SK-N-SH (cell line): Measurements from ENCODE around the gene CETP. TPM values are rescaled to one million over a fixed set of nuclear protein-coding genes. Genes with fewer than 3 reads are reported as not detected.

Source experiments
- CTCF ChIA-PET: fragments of 300-600, 350-600 bp; formaldehyde crosslinking; extraction: SDS; loops from one replicate; lab custom pipeline; 2021; lab: Yijun Ruan, JAX
- POLR2A ChIA-PET: fragments of 350-600 bp; sonication (Branson Sonifier 250); formaldehyde crosslinking; extraction: SDS; loops from one replicate; lab custom pipeline; 2020; ENCODE audit warnings: antibody characterized with exemption, inconsistent platforms; lab: Yijun Ruan, JAX
- DNase-seq: peaks from one replicate; pipeline ENCODE4 v3.0.0; 2012
- H2AFZ ChIP-seq: fragments of 200-600 bp; sonication (generic); 2 replicates; pipeline ENCODE4 v1.8.1; 2016; ENCODE audit warnings: antibody characterized with exemption, mild to moderate bottlenecking, low read depth
- H3F3A ChIP-seq: fragments of 200-600 bp; sonication (generic); replicated peaks from 2 replicates; pipeline ENCODE3; 2016; ENCODE audit warnings: antibody characterized with exemption, mild to moderate bottlenecking; ENCODE audit not compliant: insufficient read depth
- H3K27ac ChIP-seq, 2 experiments: fragments of 200-500 bp in 1 of 2; fragments of 200-600 bp in 1 of 2; sonication (Bioruptor generic) in 1 of 2; sonication (generic), shearing (Covaris generic) in 1 of 2; 2 replicates each; pipeline versions ENCODE4 v1.5.1 to v1.6.1; 2014 to 2016; ENCODE audit warnings: low read depth in 2 of 2, inconsistent platforms in 1 of 2, low read length in 1 of 2, mild to moderate bottlenecking in 1 of 2, mixed read lengths in 1 of 2
- H3K27me3 ChIP-seq: fragments of 200-600 bp; sonication (generic), shearing (Covaris generic); 2 replicates; pipeline ENCODE4 v1.6.1; 2016; ENCODE audit warnings: mixed run types; ENCODE audit not compliant: insufficient read depth
- H3K36me3 ChIP-seq, 2 experiments: fragments of 200-500 bp in 1 of 2; fragments of 200-600 bp in 1 of 2; sonication (Bioruptor generic) in 1 of 2; sonication (generic) in 1 of 2; replicated peaks in 1 of 2; 2 replicates each; pipeline versions ENCODE3 to v1.5.1; 2014 to 2016; ENCODE audit warnings: low read length in 1 of 2, mild to moderate bottlenecking in 1 of 2; ENCODE audit not compliant: insufficient read depth in 2 of 2, control insufficient read depth in 1 of 2
- H3K4me1 ChIP-seq, 2 experiments: fragments of 200-500 bp in 1 of 2; fragments of 200-600 bp in 1 of 2; sonication (Bioruptor generic) in 1 of 2; sonication (generic), shearing (Covaris generic) in 1 of 2; 2 replicates each; pipeline versions ENCODE4 v1.5.1 to v1.6.1; 2014 to 2016; ENCODE audit warnings: low read depth in 1 of 2, low read length in 1 of 2, mixed run types in 1 of 2; ENCODE audit not compliant: insufficient read depth in 2 of 2, control insufficient read depth in 1 of 2
- H3K4me2 ChIP-seq: fragments of 200-600 bp; sonication (generic), shearing (Covaris generic); 2 replicates; pipeline ENCODE4 v1.6.1; 2017; ENCODE audit warnings: mixed run types
- H3K4me3 ChIP-seq, 2 experiments: fragments of 200-500 bp in 1 of 2; fragments of 200-600 bp in 1 of 2; sonication (Bioruptor generic) in 1 of 2; sonication (generic), shearing (Covaris generic) in 1 of 2; 2 replicates each; pipeline versions ENCODE4 v1.5.1 to v1.8.1; 2014 to 2016; ENCODE audit warnings: low read depth in 2 of 2, inconsistent platforms in 1 of 2, low read length in 1 of 2, mild to moderate bottlenecking in 1 of 2, mixed read lengths in 1 of 2, moderate library complexity in 1 of 2
- H3K79me2 ChIP-seq: fragments of 200-600 bp; sonication (generic); 2 replicates; pipeline ENCODE4 v1.8.1; 2017; ENCODE audit warnings: mild to moderate bottlenecking; ENCODE audit not compliant: insufficient read depth
- H3K9ac ChIP-seq: fragments of 200-600 bp; sonication (generic); 2 replicates; pipeline ENCODE4 v1.6.1; 2017; ENCODE audit warnings: mixed run types
- H3K9me2 ChIP-seq: fragments of 200-600 bp; sonication (generic); 2 replicates; pipeline ENCODE4 v1.6.1; 2017; ENCODE audit warnings: mixed run types
- H3K9me3 ChIP-seq: fragments of 200-600 bp; sonication (generic); 2 replicates; pipeline ENCODE4 v1.6.1; 2017; ENCODE audit warnings: mixed run types, mild to moderate bottlenecking, moderate library complexity
- H4K20me1 ChIP-seq: fragments of 200-600 bp; sonication (generic); 2 replicates; pipeline ENCODE4 v1.6.1; 2017; ENCODE audit warnings: mild to moderate bottlenecking, mixed run types; ENCODE audit not compliant: insufficient read depth
- CHD2 ChIP-seq: fragments of 150-350 bp; IDR thresholded peaks from 2 replicates; pipeline ENCODE4 v1.6.1; 2018; ENCODE audit warnings: low read length; ENCODE audit not compliant: partially characterized antibody
- EZH2phosphoT487 ChIP-seq: fragments of 200-600 bp; sonication (generic); IDR thresholded peaks from 2 replicates; pipeline ENCODE4 v1.6.1; 2017; ENCODE audit warnings: low read depth, mixed run types, mild to moderate bottlenecking, antibody characterized with exemption, moderate library complexity, borderline replicate concordance
- FOXJ3 ChIP-seq: sonication (generic); formaldehyde crosslinking; IDR thresholded peaks from 2 replicates; pipeline ENCODE4 v1.5.1; 2020; ENCODE audit warnings: mild to moderate bottlenecking, missing genetic modification reagents
- FOXM1 ChIP-seq: IDR thresholded peaks from 2 replicates; pipeline ENCODE4 v1.4.0; 2012; ENCODE audit warnings: low read depth, mild to moderate bottlenecking
- GABPA ChIP-seq: IDR thresholded peaks from 2 replicates; pipeline ENCODE4 v1.4.0; 2012; ENCODE audit warnings: low read depth, mild to moderate bottlenecking
- GATA2 ChIP-seq: sonication (generic); formaldehyde crosslinking; IDR thresholded peaks from 2 replicates; pipeline ENCODE4 v1.5.0; 2020; ENCODE audit warnings: mild to moderate bottlenecking, missing genetic modification reagents
- IRF3 ChIP-seq: fragments of 150-350 bp; IDR thresholded peaks from 2 replicates; pipeline ENCODE4 v1.6.1; 2016; ENCODE audit warnings: mild to moderate bottlenecking, low read depth, low read length
- JUND ChIP-seq: IDR thresholded peaks from 2 replicates; pipeline ENCODE4 v1.4.0; 2012
- MAX ChIP-seq: IDR thresholded peaks from 2 replicates; pipeline ENCODE4 v1.4.0; 2012; ENCODE audit warnings: low read depth
- MXI1 ChIP-seq: IDR thresholded peaks from 2 replicates; pipeline ENCODE4 v1.6.1; 2012; ENCODE audit warnings: mild to moderate bottlenecking, low read depth, low read length, improper control_type of control experiment
- NFIC ChIP-seq: IDR thresholded peaks from 2 replicates; pipeline ENCODE4 v1.4.0; 2012; ENCODE audit warnings: borderline replicate concordance
- POLR2AphosphoS5 ChIP-seq: IDR thresholded peaks from 2 replicates; pipeline ENCODE4 v1.6.1; 2012; ENCODE audit warnings: low read depth, low read length
- RAD21 ChIP-seq: IDR thresholded peaks from 2 replicates; pipeline ENCODE4 v1.6.1; 2012; ENCODE audit warnings: mild to moderate bottlenecking, low read length
- REST ChIP-seq: IDR thresholded peaks from 2 replicates; pipeline ENCODE4 v1.6.1; 2012; ENCODE audit warnings: mild to moderate bottlenecking, low read depth, low read length, moderate library complexity
- SMC3 ChIP-seq: IDR thresholded peaks from 2 replicates; pipeline ENCODE4 v1.6.1; 2012; ENCODE audit warnings: low read depth, low read length, improper control_type of control experiment
- TCF12 ChIP-seq: IDR thresholded peaks from 2 replicates; pipeline ENCODE4 v1.4.0; 2012
- WGBS: methylation state at CpG from one replicate; pipeline ENCODE4 v1.1.6; 2017; ENCODE audit warnings: low lambda C conversion rate; 5-methylcytosine and 5-hydroxymethylcytosine counted together
- polyA plus RNA-seq, 3 experiments: library from polyadenylated mRNA; depleted of rRNA; stranded (reverse); fragments of >200 nt; gene quantifications; 2 replicates each; pipeline ENCODE4 v1.2.3, GENCODE V29; 2012
- TF ChIP-seq, protein P1 (sequence below): IDR thresholded peaks from 2 replicates; pipeline ENCODE4; 2012
- TF ChIP-seq, protein P2 (sequence below): fragments of 200-600 bp; sonication (generic); IDR thresholded peaks from 2 replicates; pipeline ENCODE4 v1.6.1; 2017; ENCODE audit warnings: antibody characterized with exemption, mild to moderate bottlenecking, moderate library complexity

The CETP gene
- polyA plus RNA-seq, 1 of the 3 experiments (the other 2 are of a cell fraction), result not detected

- WGBS, result 83% methylated on average over 7 of the region's 8 CpGs
- H3K9ac ChIP-seq, result no peak overlapping the region
- no peak overlapping the region for H3K4me3 ChIP-seq
- no peaks in the 10 kb centered on the region for H3F3A ChIP-seq
- no peaks in the 10 kb centered on the region for H3K9me3 ChIP-seq
- no peaks in the 10 kb centered on the region for H3K36me3 ChIP-seq
- H3K9me2 ChIP-seq, result no peaks in the 10 kb centered on the region
- H4K20me1 ChIP-seq, result no peaks in the 10 kb centered on the region
- CTCF ChIA-PET, result interaction anchor here (1.9 kb wide), 1 partner anchor 9 kb away, joined by 7 read pairs; no protein-coding TSS in a partner anchor
- TF ChIP-seq RAD21, result no peak
- H3K4me1 ChIP-seq, result no peaks in the 10 kb centered on the region; a peak in 1 of 4 replicates
- POLR2A ChIA-PET, result no interaction called here
- no peak overlapping the region for H3K27ac ChIP-seq
- no peak overlapping the region for H2AFZ ChIP-seq
- no peaks in the 10 kb centered on the region for H3K27me3 ChIP-seq
- H3K79me2 ChIP-seq, result no peaks in the 10 kb centered on the region
- no peak overlapping the region for H3K4me2 ChIP-seq
- no peak for DNase-seq
Measured at GRCh38 chr16:57023541-57024249, 61.9 kb downstream of the CETP start.

DNA sequence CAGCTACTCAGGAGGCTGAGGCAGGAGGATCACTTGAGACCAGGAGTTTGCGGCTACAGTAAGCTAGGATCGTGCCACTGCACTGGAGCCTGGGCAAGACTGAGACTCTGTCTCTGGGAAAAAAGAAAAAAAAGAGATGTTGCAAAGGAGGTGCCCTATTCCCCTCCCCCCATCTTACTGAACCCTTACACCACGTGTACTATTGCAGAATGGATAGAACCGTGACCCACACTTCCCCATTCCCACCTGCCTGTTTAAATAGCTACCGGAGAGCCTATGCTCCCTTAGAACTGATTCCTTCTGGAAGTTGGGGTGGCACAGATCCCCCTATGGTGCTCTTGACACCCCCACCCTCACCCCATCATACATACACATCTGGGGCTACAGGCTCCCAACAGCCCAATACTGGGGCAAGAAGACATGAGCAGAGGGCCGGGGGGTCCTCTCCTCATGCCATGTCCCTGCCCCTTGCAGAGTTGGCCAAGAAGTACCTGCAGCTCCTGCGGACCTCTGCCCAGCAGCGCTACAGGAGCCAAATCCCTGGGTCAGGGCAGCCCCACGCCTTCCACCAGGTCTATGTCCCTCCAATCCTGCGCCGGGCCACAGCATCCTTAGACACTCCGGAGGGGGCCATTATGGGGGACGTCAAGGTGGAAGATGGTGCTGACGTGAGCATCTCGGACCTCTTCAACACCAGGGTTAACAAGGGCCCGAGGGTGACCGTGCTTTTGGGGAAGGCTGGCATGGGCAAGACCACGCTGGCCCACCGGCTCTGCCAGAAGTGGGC is 63.3 kb downstream of the CETP start:
- H3K9me3 ChIP-seq, result no peaks in the 10 kb centered on the region
- H4K20me1 ChIP-seq, result no peaks in the 10 kb centered on the region
- H3K36me3 ChIP-seq, result no peaks in the 10 kb centered on the region
- no peaks in the 10 kb centered on the region for H3K27me3 ChIP-seq
- no peaks in the 10 kb centered on the region for H3K9me2 ChIP-seq
- WGBS, result 91% methylated on average over 15 of the region's 19 CpGs
- no peaks in the 10 kb centered on the region; a peak in 1 of 4 replicates for H3K4me1 ChIP-seq
- H3F3A ChIP-seq, result no peaks in the 10 kb centered on the region
- no peaks in the 10 kb centered on the region for H3K79me2 ChIP-seq
- no peak for DNase-seq
- H3K9ac ChIP-seq, result no peak overlapping the region
- ChIA-PET CTCF (interaction anchor here (0.6 to 1.3 kb wide), 2 partner anchors 30 to 155 kb away, joined by 4 to 5 read pairs; no protein-coding TSS in a partner anchor), POLR2A (no interaction called here)
- H3K27ac ChIP-seq, result no peak overlapping the region
- H3K4me3 ChIP-seq, result no peak overlapping the region
- no peak overlapping the region for H3K4me2 ChIP-seq
- no peak overlapping the region for H2AFZ ChIP-seq
- TF ChIP-seq, protein P1, sequence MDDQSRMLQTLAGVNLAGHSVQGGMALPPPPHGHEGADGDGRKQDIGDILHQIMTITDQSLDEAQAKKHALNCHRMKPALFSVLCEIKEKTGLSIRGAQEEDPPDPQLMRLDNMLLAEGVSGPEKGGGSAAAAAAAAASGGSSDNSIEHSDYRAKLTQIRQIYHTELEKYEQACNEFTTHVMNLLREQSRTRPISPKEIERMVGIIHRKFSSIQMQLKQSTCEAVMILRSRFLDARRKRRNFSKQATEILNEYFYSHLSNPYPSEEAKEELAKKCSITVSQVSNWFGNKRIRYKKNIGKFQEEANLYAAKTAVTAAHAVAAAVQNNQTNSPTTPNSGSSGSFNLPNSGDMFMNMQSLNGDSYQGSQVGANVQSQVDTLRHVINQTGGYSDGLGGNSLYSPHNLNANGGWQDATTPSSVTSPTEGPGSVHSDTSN, result no peak
- TF ChIP-seq MAX (no peak), TCF12 (no peak), GATA2 (CRISPR knock-in tag) (no peak), FOXJ3 (no peak), MXI1 (no peak), CHD2 (no peak), GABPA (no peak), JUND (no peak), POLR2AphosphoS5 (no peak), FOXM1 (no peak), IRF3 (no peak), NFIC (no peak), REST (no peak), RAD21 (no peak), EZH2phosphoT487 (no peak), SMC3 (no peak)
- TF ChIP-seq, protein P2, sequence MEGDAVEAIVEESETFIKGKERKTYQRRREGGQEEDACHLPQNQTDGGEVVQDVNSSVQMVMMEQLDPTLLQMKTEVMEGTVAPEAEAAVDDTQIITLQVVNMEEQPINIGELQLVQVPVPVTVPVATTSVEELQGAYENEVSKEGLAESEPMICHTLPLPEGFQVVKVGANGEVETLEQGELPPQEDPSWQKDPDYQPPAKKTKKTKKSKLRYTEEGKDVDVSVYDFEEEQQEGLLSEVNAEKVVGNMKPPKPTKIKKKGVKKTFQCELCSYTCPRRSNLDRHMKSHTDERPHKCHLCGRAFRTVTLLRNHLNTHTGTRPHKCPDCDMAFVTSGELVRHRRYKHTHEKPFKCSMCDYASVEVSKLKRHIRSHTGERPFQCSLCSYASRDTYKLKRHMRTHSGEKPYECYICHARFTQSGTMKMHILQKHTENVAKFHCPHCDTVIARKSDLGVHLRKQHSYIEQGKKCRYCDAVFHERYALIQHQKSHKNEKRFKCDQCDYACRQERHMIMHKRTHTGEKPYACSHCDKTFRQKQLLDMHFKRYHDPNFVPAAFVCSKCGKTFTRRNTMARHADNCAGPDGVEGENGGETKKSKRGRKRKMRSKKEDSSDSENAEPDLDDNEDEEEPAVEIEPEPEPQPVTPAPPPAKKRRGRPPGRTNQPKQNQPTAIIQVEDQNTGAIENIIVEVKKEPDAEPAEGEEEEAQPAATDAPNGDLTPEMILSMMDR, result no peak
